Tongue (tissue), 3 donors: ENCODE measurements around the gene ZC3H7B. TPM values are rescaled to one million over a fixed set of nuclear protein-coding genes. Genes with fewer than 3 reads are reported as not detected.
"Not testable (repeated sequence)": the region's sequence is repeated elsewhere in the genome, so short reads cannot be mapped to it uniquely, and the experiment has no call there.

Experiments
- DNase-seq: peaks from one replicate; pipeline ENCODE4 v3.0.0-alpha.2; 2015
- small RNA-seq: library from RNA; depleted of rRNA; stranded (forward); fragments of <200 nt; gene quantifications from one replicate; pipeline ENCODE3, GENCODE V24; 2014; ENCODE audit warnings: low replicate concordance
- total RNA-seq: library from RNA; depleted of rRNA; stranded (reverse); fragments of >200 nt; gene quantifications from one replicate; pipeline ENCODE4 v1.2.3, GENCODE V29; 2014

Gene ZC3H7B
- total RNA-seq, 1 donor from 2014 or later, result 37.8 TPM

DNA sequence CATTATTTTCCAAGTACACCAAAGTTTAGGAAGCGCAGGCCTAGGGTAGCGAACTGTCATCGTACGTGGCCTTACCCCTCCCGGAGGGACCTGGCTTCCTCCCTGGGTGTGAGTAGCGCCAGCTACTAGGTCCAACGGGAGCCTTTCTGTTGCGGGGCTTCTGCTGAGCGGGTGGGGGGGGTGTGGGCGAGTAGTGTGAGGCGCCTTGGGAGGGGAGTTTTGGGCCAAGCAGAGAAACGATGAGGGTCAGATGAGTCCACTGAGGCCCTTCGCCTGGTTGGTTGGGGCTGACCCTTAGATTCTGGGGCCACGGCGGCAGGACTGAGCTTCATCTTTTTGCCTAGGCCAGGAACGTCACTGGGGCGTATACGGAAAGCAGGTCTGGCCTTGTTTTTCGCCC lies 81.3 kb downstream of the ZC3H7B start:
- DNase-seq, result no peak

DNA sequence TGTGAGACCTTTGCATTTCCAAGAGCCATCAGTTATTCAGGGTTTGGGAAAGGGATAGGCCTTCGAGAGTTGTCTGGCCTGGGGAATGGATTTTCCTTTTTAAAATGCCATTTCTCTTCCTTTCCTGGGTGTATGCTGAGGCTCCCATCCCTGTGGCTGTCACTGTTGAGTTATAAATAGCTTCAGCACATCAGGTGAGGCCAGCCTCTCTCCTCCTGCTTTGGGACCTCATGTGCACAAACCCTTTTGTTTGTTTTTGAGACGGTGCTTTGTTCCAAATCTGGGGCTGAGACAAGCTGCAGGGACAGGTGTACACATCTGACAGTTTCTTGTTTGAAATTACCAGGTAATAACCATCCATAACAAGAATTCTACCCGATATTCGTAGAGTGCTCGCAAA lies 81.8 kb downstream of the ZC3H7B start:
- no peak for DNase-seq

DNA sequence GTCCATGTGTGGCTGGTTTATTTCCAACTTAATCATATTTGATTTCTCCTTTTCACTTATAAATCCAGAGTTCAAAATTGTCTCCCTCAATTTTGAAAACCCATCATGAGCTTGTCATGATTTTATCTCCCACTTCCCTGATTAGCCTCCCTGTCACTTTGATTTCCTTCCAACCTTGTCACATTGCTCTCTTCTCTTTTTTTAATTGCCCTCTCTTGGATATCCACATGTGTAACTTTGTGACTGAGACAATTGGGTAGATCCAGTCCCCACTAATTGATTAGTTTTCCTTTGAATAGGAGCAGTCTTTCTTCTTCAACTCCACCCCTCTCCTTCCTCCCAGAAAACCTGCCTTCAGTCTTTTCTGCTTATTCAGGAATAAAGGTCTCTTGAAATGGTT lies 82.8 kb downstream of the ZC3H7B start:
- no peak for DNase-seq

DNA sequence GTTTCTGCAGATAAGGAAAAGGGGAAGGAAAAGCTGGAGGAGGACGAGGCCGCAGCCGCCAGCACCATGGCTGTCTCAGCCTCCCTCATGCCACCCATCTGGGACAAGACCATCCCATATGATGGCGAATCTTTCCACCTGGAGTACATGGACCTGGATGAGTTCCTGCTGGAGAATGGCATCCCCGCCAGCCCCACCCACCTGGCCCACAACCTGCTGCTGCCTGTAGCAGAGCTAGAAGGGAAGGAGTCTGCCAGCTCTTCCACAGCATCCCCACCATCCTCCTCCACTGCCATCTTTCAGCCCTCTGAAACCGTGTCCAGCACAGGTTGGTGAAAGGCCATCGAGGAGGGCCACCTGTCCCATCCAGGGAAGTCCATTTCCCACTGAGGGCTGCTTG lies 86.0 kb downstream of the ZC3H7B start:
- DNase-seq, result no peak

DNA sequence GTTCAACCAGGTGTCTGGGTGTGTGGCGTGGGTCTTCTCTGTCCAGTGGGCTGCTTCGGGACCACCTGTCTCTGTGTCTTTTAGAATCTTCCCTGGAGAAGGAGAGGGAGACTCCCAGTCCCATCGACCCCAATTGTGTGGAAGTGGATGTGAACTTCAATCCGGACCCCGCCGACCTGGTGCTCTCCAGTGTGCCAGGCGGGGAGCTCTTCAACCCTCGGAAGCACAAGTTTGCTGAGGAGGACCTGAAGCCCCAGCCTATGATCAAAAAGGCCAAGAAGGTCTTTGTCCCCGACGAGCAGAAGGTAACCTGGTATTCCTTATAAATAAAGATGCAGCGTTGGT lies 92.7 kb downstream of the ZC3H7B start:
- no peak for DNase-seq

DNA sequence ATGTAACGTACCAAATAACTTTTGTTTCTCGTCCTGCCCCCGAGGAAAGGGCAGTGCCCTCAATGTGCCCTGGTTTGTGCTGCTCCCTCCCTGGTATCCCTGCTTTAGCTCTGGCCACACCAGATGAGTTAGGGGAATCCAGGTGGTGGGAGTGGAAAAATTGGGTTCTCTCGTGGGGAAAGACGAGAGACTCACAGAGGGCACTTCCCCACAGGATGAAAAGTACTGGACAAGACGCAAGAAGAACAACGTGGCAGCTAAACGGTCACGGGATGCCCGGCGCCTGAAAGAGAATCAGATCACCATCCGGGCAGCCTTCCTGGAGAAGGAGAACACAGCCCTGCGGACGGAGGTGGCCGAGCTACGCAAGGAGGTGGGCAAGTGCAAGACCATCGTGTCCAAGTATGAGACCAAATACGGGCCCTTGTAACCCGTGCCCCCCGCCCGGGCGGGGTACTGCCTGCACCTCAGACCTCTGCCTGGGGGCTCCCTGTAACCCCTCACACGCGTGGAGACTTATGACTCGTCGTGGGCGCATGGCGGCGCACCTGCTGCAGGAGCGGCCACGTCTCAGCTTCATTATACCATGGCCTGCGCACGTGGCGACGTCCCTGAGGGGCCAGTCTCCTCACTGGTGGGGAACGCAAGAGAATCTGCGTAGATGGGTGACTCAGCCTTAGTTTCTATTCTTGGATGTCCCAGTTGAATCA lies 94.4 kb downstream of the ZC3H7B start:
- no peak for DNase-seq

DNA sequence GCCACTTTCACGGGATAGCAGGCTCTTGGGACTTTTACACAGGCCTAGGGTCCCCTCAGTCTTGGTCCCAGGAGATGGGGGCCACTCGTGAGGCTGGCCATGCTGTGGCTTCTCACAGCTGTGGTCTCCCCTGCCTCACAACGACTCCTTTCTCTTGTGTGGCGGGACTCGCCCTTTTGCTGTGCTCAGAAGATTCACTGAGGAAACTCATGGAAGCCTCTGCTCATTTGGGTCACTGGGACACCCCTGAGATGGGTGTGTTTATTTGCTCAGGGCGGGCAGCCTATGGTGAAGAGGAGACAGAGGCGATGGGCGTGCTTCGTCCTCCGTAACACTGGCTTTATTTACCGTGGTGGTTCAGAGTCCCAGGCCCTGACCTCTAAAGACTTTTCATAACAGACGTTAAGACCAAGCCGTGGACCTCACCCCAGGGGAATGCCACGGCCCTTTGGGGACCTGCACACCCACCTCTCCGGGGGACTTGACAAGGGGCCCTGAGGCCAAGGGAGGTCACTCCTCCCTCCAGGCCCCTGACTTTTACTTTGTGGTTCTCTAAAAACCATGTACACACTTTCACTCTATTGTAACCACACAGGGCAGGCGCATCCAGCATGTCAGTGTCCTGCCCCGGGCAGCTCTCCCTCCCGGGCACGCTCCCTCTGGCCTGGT lies 96.0 kb downstream of the ZC3H7B start:
- no peak for DNase-seq

DNA sequence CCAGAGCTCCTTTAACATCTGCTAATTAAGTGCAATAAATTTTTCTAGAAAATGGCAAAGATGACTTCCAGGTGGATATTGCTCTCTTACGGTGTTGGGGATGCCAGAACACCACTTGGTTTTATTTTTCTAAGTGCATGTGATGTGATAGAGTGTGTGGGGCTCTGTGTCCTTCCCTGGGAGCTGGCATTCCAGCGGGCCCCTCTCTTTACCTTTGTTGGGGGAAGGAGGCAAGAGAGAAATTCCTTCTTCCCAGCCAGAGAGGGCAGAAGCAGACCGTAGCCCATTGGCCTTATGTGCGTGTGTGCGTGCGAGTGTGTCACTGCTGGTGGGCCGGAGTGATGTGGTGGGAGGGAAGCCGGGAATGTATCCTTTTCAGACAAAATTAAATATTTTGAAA lies 97.6 kb downstream of the ZC3H7B start:
- no peak for DNase-seq

DNA sequence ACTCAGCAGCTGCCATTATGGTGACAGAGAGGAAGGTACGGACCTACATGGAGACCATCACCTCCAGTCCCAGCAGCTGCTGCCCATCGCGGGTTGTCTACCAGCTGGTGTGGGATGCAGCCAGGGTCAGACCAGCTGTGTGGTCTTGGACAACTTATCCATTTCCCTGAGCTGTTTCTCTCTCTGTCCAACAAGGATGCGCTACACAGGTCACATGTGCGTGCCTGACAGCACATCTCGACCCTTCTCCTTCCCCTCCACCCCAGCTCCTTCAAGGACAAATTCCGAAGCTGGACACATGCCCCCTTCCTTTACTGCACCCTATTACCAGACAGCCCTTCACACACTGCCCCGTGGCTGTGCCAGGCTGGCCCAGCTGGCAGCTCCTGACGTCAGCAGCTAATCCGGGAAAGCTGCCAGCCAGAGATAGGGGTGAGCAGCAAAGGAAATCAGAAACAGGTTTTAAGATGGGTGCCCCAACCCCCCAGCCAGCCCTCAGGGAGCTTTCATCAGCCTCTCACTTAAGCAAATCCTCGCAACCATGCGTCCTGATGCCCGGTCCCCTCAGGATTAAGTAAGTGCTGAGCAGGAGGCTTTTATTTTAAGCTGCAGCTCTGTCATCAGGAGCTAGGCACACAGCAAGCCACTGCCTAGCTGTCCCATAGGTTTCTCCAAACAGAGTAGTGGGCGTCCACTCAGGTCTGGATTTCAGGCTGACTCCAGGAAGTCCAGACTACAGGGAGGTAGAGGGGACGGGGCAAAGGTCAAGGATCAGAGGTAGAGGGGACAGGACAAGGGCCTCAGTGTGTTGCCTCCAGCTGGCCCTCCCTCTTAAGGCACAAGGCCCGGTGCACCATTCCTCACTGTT lies 100.7 kb downstream of the ZC3H7B start:
- peak; percentile 91 for DNase-seq

DNA sequence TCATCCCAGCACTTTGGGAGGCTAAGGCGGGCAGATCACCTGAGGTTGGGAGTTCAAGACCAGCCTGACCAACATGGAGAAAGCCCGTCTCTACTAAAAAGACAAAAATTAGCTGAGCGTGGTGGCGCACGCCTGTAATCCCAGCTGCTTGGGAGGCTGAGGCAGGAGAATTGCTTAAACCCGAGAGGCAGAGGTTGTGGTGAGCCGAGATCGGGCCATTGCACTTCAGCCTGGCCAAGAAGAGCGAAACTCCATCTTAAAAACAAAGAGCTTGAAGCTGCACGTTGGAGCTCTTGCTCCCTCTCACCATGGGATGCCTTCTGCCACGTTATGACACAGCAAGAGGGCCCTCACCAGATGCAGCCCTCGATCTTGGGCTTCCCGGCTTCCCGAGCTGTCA lies 101.5 kb downstream of the ZC3H7B start:
- not testable (repeated sequence) for DNase-seq

DNA sequence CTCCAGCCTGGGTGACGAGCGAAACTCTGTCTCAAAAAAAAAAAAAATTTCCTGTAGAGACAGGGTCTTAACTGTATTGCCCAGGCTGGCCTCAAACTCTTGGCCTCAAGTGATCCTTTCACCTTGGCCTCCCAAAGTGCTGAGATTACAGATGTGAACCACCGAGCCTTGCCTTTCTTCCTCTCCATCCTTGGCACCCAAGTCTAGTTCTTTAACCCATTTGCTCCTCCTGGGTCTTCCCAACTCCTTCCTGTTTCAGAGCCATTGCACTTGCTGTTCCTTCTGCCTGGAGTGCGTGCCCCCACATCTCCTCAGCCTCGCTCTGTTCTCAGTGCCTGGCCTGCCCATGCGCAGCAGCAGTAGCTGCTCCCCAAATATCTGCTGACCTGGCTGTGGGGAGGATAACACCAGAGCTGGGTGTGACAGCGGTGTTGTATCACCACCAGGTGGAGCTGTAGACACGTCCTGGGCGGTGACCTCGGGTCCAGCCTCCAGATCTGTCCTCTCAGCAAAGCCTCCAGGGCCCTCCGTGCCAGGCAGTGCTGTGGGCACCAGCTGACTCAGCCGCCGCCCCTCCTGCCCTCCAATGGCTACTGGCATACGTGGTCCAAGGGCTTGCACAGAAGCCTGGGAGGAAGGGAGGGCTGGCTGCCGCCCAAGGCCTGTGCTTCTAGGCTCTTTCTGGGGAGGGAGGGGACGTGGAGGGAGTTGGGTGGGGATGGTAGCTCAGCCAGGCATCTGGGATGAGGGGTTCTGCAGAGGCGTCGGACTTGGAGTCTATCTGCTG lies 102.4 kb downstream of the ZC3H7B start:
- peak; percentile 93 for DNase-seq

DNA sequence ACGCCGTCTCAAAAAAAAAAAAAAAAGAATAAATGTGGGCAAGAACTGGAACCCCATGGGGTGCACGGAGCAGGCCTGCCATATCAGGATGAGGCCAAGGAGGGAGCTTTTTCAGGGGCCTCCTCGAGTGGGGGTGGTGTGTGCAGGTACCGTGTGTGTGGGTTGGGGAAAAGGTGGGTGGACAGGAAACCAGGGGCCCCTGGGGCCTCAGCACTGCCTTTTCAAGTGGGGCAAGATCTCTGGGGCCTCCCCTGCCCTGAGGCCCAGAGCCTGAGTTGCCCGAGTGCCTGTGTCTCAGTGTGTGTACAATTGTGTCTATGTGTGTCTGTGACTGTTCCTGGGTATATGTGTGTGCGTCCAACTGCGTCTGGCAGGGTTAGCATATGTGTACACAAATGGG lies 104.3 kb downstream of the ZC3H7B start:
- DNase-seq, result no peak

DNA sequence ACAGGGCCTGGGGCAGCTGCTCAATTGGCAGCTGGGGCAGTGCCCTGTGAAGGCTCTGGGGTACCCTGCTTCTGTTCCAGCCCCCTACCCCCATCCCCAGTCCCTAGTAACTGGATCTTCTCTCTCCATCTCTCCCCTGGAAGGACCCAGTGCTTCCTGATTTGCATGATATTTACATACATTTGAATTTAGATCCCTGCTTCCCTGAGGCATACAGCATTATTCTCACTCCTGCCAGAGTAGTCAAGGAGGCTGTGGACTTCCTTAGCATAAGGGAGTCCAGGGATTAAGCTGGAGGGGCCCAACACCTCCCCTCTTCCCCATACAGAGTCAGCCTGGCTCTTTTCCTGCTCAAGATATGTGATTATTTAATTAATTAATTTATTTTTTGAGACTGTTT lies 105.1 kb downstream of the ZC3H7B start:
- DNase-seq, result no peak

DNA sequence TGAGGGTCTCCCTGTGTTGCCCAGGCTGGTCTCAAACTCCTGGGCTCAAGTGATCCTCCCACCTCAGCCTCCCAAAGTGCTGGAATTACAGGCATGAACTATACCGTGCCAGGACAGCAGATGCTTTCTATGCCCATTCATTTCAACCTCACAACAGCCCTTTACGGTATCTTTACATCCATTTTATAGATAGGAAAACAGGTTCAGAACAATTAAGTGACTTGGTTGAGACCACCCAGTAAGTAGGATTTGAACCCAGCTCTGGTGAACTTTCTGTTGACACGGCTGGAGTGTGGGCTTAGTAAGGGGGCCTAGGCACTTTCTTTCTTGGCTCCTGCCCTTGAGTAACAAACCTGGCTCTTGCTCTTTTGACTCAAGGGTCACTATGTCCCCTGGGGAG lies 106.1 kb downstream of the ZC3H7B start:
- no peak for DNase-seq

DNA sequence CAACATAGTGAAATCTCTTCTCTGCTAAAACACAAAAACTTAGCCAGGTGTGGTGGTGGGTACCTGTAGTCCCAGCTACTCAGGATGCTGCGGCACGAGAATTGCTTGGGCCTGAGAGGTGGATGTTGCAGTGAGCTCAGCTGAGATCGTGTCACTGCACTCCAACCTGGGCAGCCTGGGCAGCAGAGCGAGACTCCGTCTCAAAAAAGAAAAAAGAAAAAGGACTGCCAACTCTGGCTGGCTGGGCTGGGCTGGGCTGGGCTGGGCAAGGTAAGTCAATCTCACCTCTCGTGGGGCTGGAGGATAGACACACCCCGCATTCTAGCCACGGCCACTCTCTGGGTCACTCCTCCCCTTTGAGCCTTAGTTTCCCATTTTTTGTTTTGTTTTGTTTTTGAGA lies 107.3 kb downstream of the ZC3H7B start:
- no peak for DNase-seq

Small RNAs within 50 kb of the gene (small RNA-seq; reads per million reads assigned to genes)
- gene MIR6889 (not detected), gene RNU6-495P (not detected)

Other genes with a start within 250 kb of the ZC3H7B start
- gene EP300, start 208.9 kb upstream of the ZC3H7B start, total RNA-seq, result 64.4 TPM
- gene L3MBTL2, start 96.2 kb upstream of the ZC3H7B start, total RNA-seq, result 15.3 TPM
- gene CHADL, start 60.6 kb upstream of the ZC3H7B start, total RNA-seq, result 5.9 TPM
- gene RANGAP1, start 15.3 kb upstream of the ZC3H7B start, total RNA-seq, result 30.4 TPM
- gene TEF, start 80.4 kb downstream of the ZC3H7B start, total RNA-seq, result 14.5 TPM
- 46.2 TPM for gene TOB2, start 145.3 kb downstream of the ZC3H7B start, total RNA-seq
- gene PHF5A, start 167.2 kb downstream of the ZC3H7B start, total RNA-seq, result 37.1 TPM
- 207 TPM for gene ACO2, start 167.6 kb downstream of the ZC3H7B start, total RNA-seq
- gene POLR3H, start 242.9 kb downstream of the ZC3H7B start, total RNA-seq, result 12.9 TPM